BLaER1 (cell line): ENCODE data around the gene HOXD3.

ENCODE experiments used
- H3K27ac ChIP-seq: shearing (Covaris generic); formaldehyde crosslinking; 2 replicates; pipeline ENCODE4 v1.8.1; 2022
- H3K27me3 ChIP-seq: shearing (Covaris generic); formaldehyde crosslinking; 2 replicates; pipeline ENCODE4 v1.8.1; 2022
- H3K36me3 ChIP-seq: shearing (Covaris generic); formaldehyde crosslinking; 2 replicates; pipeline ENCODE4 v1.8.1; 2022
- H3K4me1 ChIP-seq: shearing (Covaris generic); formaldehyde crosslinking; 2 replicates; pipeline ENCODE4 v1.8.1; 2022
- H3K4me2 ChIP-seq: shearing (Covaris generic); formaldehyde crosslinking; 2 replicates; pipeline ENCODE4 v1.8.1; 2022
- H3K4me3 ChIP-seq: shearing (Covaris generic); formaldehyde crosslinking; 2 replicates; pipeline ENCODE4 v1.8.1; 2022
- H3K9ac ChIP-seq: shearing (Covaris generic); formaldehyde crosslinking; 2 replicates; pipeline ENCODE4 v1.8.1; 2022
- H3K9me3 ChIP-seq: shearing (Covaris generic); formaldehyde crosslinking; 2 replicates; pipeline ENCODE4 v1.8.1; 2022
- H4K20me1 ChIP-seq: shearing (Covaris generic); formaldehyde crosslinking; 2 replicates; pipeline ENCODE4 v1.8.1; 2022
- Cebpa-rat ChIP-seq: shearing (Covaris generic); IDR thresholded peaks from 2 replicates; pipeline ENCODE4 v1.8.1; 2022

Gene HOXD3

DNA sequence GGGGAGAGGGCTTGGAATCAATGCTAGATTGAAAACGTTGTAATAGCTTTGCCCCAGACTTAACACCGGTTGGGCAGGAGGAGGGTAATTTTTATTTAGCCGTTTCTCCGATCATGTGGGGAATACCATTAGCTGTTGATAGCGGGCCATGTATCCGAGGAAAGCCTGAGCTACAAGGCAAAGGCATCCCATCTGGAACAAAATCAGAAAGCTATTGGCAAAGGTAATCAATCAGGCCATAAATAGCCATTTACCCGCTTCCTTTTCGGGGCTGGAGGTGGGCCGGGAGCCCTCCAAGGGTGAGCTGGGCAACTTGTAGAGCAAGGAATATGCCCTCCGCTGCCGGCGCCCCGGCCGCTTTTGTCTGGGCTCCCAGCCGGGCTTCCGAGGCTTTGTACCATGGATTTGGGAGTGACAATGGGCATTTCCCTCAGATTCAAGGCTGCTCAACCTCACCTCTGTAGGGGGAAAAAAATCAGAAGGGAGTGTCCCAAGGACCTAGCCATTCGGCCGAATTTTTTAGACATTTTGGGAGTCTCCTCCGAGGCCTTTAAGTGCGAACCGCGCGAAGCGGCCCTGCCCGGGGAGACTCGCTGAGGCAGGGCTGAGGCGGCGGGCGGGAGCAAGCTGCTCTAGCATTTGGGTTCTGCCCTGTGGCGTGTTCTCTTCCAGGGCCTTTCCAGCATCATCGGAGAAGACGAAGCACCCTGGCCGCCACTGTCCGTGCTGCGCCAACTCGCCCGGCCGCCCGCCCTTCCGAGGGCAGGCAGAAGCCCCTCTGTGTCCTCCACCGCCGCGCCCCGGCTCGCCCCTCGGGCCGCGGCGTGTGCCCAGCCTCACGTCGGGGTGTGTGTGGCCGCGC is 35.7 kb upstream of the HOXD3 start:
- no peak overlapping the region for H3K9ac ChIP-seq
- no peaks in the 10 kb centered on the region for H3K4me1 ChIP-seq
- no peak for TF ChIP-seq Cebpa-rat
- peaks cover 59% of the 10 kb centered on the region for H3K9me3 ChIP-seq
- H3K36me3 ChIP-seq, result no peaks in the 10 kb centered on the region
- no peak overlapping the region for H3K4me2 ChIP-seq
- no peak overlapping the region; the same call in 1 of the 2 replicates for H3K4me3 ChIP-seq
- H3K27ac ChIP-seq, result no peak overlapping the region
- H3K27me3 ChIP-seq, result peaks cover 100% of the 10 kb centered on the region
- peaks cover 96% of the 10 kb centered on the region for H4K20me1 ChIP-seq

DNA sequence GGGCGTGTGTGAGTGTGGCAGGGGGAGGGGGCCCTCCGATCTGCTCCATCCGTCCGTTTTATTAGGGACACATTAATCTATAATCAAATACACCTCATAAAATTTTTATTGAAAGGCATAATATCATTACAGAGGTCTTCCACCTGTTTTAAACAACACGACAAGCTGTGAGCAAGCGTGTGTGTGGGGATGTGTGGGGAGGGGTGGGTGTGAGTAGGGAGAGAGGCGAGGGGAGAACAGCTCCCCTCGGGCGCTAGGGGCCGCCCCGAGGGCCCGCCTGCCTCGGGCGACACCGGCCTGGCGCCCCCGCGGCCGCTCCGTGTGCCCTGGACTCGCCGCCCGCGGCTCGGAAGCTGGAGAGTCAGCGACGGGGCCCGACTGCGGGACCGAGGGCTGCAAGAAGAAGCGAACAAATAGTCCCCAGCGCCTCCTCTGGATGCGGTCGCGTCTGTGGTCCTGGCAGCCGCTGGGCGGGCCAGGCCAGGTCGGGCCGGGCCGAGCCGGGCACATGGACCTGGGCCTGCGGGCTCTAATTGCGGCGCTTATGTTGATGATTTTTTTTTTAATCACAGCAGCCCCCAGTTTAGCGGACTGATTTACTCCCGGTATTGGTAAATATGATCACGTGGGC is 34.9 kb upstream of the HOXD3 start:
- H3K4me3 ChIP-seq, result peak overlapping the region; percentile 33; the same call in 1 of the 2 replicates
- no peaks in the 10 kb centered on the region for H3K4me1 ChIP-seq
- no peak overlapping the region for H3K4me2 ChIP-seq
- H3K9ac ChIP-seq, result no peak overlapping the region
- H3K27ac ChIP-seq, result no peak overlapping the region
- no peaks in the 10 kb centered on the region for H3K36me3 ChIP-seq
- TF ChIP-seq Cebpa-rat, result no peak
- H4K20me1 ChIP-seq, result peaks cover 96% of the 10 kb centered on the region
- peaks cover 52% of the 10 kb centered on the region for H3K9me3 ChIP-seq
- H3K27me3 ChIP-seq, result peaks cover 100% of the 10 kb centered on the region

- peak within 1 kb of the TSS; percentile 33; the same call in 1 of the 2 replicates for H3K4me3 ChIP-seq
- H3K9me3 ChIP-seq, result peaks cover 45% of the 10 kb centered on the region
- TF ChIP-seq Cebpa-rat, result no peak
- no peak within 1 kb of the TSS for H3K27ac ChIP-seq
- H3K4me1 ChIP-seq, result no peaks in the 10 kb centered on the region
- H4K20me1 ChIP-seq, result peaks cover 96% of the 10 kb centered on the region
- H3K36me3 ChIP-seq, result no peaks in the 10 kb centered on the region
- no peak within 1 kb of the TSS for H3K4me2 ChIP-seq
- peaks cover 100% of the 10 kb centered on the region for H3K27me3 ChIP-seq
- H3K9ac ChIP-seq, result no peak within 1 kb of the TSS
These were observed 34.3 kb upstream of the HOXD3 start, which contains the start of gene HOXD9 for GRCh38 chr2:176122683-176123410. HOXD9 (plus strand) TSS chr2:176122719; CDS start chr2:176122769, 50 bp downstream.

- H3K27me3 ChIP-seq, result peaks cover 100% of the 10 kb centered on the region
- H3K9me3 ChIP-seq, result peaks cover 38% of the 10 kb centered on the region
- no peak for TF ChIP-seq Cebpa-rat
- H3K4me3 ChIP-seq, result peak overlapping the region; percentile 33; the same call in 1 of the 2 replicates
- H3K27ac ChIP-seq, result no peak overlapping the region
- peaks cover 5% of the 10 kb centered on the region for H3K4me1 ChIP-seq
- no peak overlapping the region for H3K9ac ChIP-seq
- peaks cover 96% of the 10 kb centered on the region for H4K20me1 ChIP-seq
- H3K4me2 ChIP-seq, result no peak overlapping the region
- H3K36me3 ChIP-seq, result no peaks in the 10 kb centered on the region
These were observed 33.5 kb upstream of the HOXD3 start for GRCh38 chr2:176123411-176124109.

- H3K27ac ChIP-seq, result no peak overlapping the region
- H3K4me1 ChIP-seq, result peaks cover 12% of the 10 kb centered on the region
- H3K36me3 ChIP-seq, result no peaks in the 10 kb centered on the region
- H3K9me3 ChIP-seq, result peaks cover 43% of the 10 kb centered on the region
- peaks cover 100% of the 10 kb centered on the region for H3K27me3 ChIP-seq
- no peak overlapping the region for H3K4me3 ChIP-seq
- H3K9ac ChIP-seq, result no peak overlapping the region
- no peak for TF ChIP-seq Cebpa-rat
- H3K4me2 ChIP-seq, result no peak overlapping the region
- H4K20me1 ChIP-seq, result peaks cover 98% of the 10 kb centered on the region
These were observed 32.8 kb upstream of the HOXD3 start for GRCh38 chr2:176124110-176124946.

- Histone ChIP-seq H3K4me1 (peaks cover 12% of the 10 kb centered on the region), H3K9ac (no peak overlapping the region), H3K9me3 (peaks cover 51% of the 10 kb centered on the region), H3K4me3 (no peak overlapping the region), H3K4me2 (no peak overlapping the region), H3K36me3 (no peaks in the 10 kb centered on the region), H4K20me1 (peaks cover 96% of the 10 kb centered on the region), H3K27ac (no peak overlapping the region), H3K27me3 (peaks cover 100% of the 10 kb centered on the region)
- no peak for TF ChIP-seq Cebpa-rat
These were observed 31.9 kb upstream of the HOXD3 start for GRCh38 chr2:176124947-176125771.

DNA sequence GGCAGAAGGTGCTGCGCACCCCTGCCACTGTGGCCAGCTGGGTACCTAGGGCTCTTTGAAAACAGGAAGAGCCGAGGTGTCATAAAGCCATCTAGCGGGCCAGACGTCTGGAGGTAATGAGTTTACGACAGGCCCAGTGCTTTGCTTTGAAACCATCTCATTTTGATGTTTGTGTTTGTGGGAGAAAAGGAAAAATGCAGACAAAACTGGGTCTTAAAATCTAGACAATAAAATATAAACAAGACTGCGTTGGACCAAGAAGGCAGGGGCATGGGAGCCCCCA is 31.4 kb upstream of the HOXD3 start:
- Histone ChIP-seq H3K4me2 (no peak overlapping the region), H3K27ac (no peak overlapping the region), H3K9me3 (peaks cover 53% of the 10 kb centered on the region), H4K20me1 (peaks cover 95% of the 10 kb centered on the region), H3K36me3 (no peaks in the 10 kb centered on the region), H3K4me3 (no peak overlapping the region), H3K9ac (no peak overlapping the region), H3K4me1 (peaks cover 12% of the 10 kb centered on the region), H3K27me3 (peaks cover 100% of the 10 kb centered on the region)
- no peak for TF ChIP-seq Cebpa-rat

- peaks cover 12% of the 10 kb centered on the region for H3K4me1 ChIP-seq
- H3K9me3 ChIP-seq, result peaks cover 45% of the 10 kb centered on the region
- H3K4me3 ChIP-seq, result no peak overlapping the region
- no peak overlapping the region for H3K9ac ChIP-seq
- 0 out of 2 replicates have a peak overlapping the region, but pooled peaks have one; percentile 2 for H3K4me2 ChIP-seq
- H3K36me3 ChIP-seq, result no peaks in the 10 kb centered on the region
- no peak overlapping the region for H3K27ac ChIP-seq
- H4K20me1 ChIP-seq, result peaks cover 92% of the 10 kb centered on the region
- TF ChIP-seq Cebpa-rat, result no peak
- H3K27me3 ChIP-seq, result peaks cover 100% of the 10 kb centered on the region
These were observed 30.0 kb upstream of the HOXD3 start for GRCh38 chr2:176126929-176127773.
